Lung (tissue), 12 donors: Measurements from ENCODE around the gene XRCC1. TPM values are rescaled to one million over a fixed set of nuclear protein-coding genes. Genes with fewer than 3 reads are reported as not detected.
"Not testable (repeated sequence)": the region's sequence is repeated elsewhere in the genome, so short reads cannot be mapped to it uniquely, and the experiment has no call there.

Source experiments
- ATAC-seq: fragments of 200-7000 bp; cut with Tn5 transposase; one replicate; pipeline ENCODE4 v1.9.1; 2020; ENCODE audit warnings: moderate number of reproducible peaks; ENCODE audit not compliant: insufficient read depth, low FRiP score
- DNase-seq, 3 donors: peaks; one replicate each; pipeline ENCODE4 v3.0.0-alpha.2; 2013 to 2017
- H3K27ac ChIP-seq, 2 donors: one replicate each; pipeline ENCODE4 v1.5.1; 2013; ENCODE audit warnings: mild to moderate bottlenecking in 2 of 2, moderate library complexity in 2 of 2, control low read depth in 1 of 2, inconsistent platforms in 1 of 2, low read depth in 1 of 2, low read length in 1 of 2
- H3K27me3 ChIP-seq, 3 donors: one replicate each; pipeline ENCODE4 v1.5.1; 2013; ENCODE audit warnings: low read length in 2 of 3; ENCODE audit not compliant: control insufficient read depth in 3 of 3, insufficient read depth in 3 of 3
- H3K36me3 ChIP-seq, 4 donors: one replicate each; pipeline ENCODE4 v1.5.1; 2013; ENCODE audit warnings: low read length in 4 of 4, mild to moderate bottlenecking in 1 of 4, moderate library complexity in 1 of 4; ENCODE audit not compliant: control insufficient read depth in 4 of 4, insufficient read depth in 4 of 4
- H3K4me1 ChIP-seq, 5 donors: one replicate each; pipeline ENCODE4 v1.5.1; 2013; ENCODE audit warnings: low read length in 5 of 5, mild to moderate bottlenecking in 2 of 5, moderate library complexity in 1 of 5; ENCODE audit not compliant: control insufficient read depth in 5 of 5, insufficient read depth in 5 of 5
- H3K4me3 ChIP-seq: one replicate; pipeline ENCODE4 v1.5.1; 2013; ENCODE audit warnings: mild to moderate bottlenecking, control low read depth, moderate library complexity
- H3K9ac ChIP-seq, 2 donors: one replicate each; pipeline ENCODE4 v1.5.1; 2013; ENCODE audit warnings: low read length in 2 of 2, control low read depth in 1 of 2; ENCODE audit not compliant: insufficient read depth in 1 of 2
- H3K9me3 ChIP-seq, 4 donors: one replicate each; pipeline ENCODE4 v1.5.1; 2013; ENCODE audit warnings: low read length in 3 of 4, mild to moderate bottlenecking in 1 of 4, moderate library complexity in 1 of 4; ENCODE audit not compliant: control insufficient read depth in 4 of 4, insufficient read depth in 3 of 4
- WGBS, 2 donors: extraction: QIAGEN DNeasy Blood & Tissue Kit; methylation state at CpG; one replicate each; pipeline ENCODE4 v1.1.7; 2013; 5-methylcytosine and 5-hydroxymethylcytosine counted together
- polyA plus RNA-seq, 2 donors: library from polyadenylated mRNA; stranded (reverse); fragments of 200-250 nt; gene quantifications; one replicate each; pipeline ENCODE4 v1.2.1, GENCODE V29; 2013
- total RNA-seq, 2 donors: library from RNA; depleted of rRNA in 1 of 2; stranded (reverse); fragments of >200 nt in 1 of 2; gene quantifications; one replicate each; pipeline ENCODE4 v1.2.1, GENCODE V29; 2014 to 2021
- TF ChIP-seq, protein P1 (sequence below): IDR thresholded peaks from 2 replicates; pipeline ENCODE4 v1.5.1; 2012; ENCODE audit warnings: mild to moderate bottlenecking; ENCODE audit errors: control extremely low read depth, extremely low read depth
- donor health status: control.
- donor health status: control.
- donor health status: Bipolar disorder and iron deficiency.
- donor health status: healthy.
- donor health status: DM: yes; HTN: yes; CAD: no.

XRCC1 gene
- total and polyA plus RNA-seq, 4 donors, result 15.4 to 32.2 (median 24.5) TPM

DNA sequence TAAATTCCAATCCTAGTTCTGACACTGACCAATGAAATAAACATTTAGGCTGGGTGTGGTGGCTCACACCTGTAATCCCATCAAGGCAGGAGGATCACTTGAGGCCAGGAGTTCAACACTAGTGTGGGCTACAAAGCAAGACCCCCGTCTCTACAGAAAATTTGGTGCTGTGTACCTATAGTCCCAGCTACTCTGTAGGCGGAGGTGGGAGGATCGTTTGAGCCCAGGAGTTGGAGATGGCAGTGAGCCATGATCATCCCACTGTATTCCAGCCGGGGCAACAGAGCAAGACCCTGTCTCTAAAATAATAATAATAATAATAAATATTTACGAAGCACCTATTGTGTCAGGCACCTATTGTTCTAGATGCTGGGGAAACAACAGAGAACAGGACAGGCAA lies 13.9 kb upstream of the XRCC1 start:
- no peak for ATAC-seq
- no peak overlapping the region for H3K27ac ChIP-seq
- TF ChIP-seq, protein P1, sequence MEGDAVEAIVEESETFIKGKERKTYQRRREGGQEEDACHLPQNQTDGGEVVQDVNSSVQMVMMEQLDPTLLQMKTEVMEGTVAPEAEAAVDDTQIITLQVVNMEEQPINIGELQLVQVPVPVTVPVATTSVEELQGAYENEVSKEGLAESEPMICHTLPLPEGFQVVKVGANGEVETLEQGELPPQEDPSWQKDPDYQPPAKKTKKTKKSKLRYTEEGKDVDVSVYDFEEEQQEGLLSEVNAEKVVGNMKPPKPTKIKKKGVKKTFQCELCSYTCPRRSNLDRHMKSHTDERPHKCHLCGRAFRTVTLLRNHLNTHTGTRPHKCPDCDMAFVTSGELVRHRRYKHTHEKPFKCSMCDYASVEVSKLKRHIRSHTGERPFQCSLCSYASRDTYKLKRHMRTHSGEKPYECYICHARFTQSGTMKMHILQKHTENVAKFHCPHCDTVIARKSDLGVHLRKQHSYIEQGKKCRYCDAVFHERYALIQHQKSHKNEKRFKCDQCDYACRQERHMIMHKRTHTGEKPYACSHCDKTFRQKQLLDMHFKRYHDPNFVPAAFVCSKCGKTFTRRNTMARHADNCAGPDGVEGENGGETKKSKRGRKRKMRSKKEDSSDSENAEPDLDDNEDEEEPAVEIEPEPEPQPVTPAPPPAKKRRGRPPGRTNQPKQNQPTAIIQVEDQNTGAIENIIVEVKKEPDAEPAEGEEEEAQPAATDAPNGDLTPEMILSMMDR, result no peak
- no peak overlapping the region for H3K9ac ChIP-seq
- 87 to 92% methylated on average over 5 of the region's 5 CpGs for WGBS, 2 donors
- peaks cover 0 to 30% (median 15%) of the 10 kb centered on the region in 4 donors for H3K36me3 ChIP-seq
- H3K4me3 ChIP-seq, result no peak overlapping the region
- peaks cover 0 to 2% (median 0%) of the 10 kb centered on the region in 4 donors for H3K9me3 ChIP-seq
- DNase-seq, result no peak
- H3K27me3 ChIP-seq, result no peaks in the 10 kb centered on the region
- peaks cover 0 to 7% (median 0%) of the 10 kb centered on the region in 5 donors for H3K4me1 ChIP-seq

DNA sequence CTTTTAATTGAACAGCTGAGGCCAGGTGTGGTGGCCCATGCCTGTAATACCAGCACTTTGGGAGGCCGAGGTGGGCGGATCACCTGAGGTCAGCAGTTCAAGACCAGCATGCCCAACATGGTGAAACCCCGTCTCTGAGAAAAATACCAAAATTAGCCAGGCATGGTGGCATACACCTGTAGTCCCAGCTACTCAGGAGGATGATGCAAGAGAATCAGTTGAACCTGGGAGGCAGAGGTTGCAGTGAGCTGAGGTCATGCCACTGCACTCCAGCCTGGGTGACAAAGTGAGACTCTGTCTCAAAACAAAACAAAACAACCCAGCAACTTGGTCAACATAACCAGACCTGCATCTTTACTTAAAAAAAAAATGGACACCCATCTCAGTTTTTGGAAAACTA lies 11.7 kb upstream of the XRCC1 start:
- 98 to 100% methylated on average over 3 of the region's 3 CpGs for WGBS, 2 donors
- H3K9ac ChIP-seq, H3K27me3 ChIP-seq, H3K4me1 ChIP-seq, H3K9me3 ChIP-seq, DNase-seq, ATAC-seq, H3K4me3 ChIP-seq, H3K27ac ChIP-seq: not testable (repeated sequence)
- peaks cover 0 to 14% (median 5%) of the 10 kb centered on the region in 4 donors for H3K36me3 ChIP-seq

DNA sequence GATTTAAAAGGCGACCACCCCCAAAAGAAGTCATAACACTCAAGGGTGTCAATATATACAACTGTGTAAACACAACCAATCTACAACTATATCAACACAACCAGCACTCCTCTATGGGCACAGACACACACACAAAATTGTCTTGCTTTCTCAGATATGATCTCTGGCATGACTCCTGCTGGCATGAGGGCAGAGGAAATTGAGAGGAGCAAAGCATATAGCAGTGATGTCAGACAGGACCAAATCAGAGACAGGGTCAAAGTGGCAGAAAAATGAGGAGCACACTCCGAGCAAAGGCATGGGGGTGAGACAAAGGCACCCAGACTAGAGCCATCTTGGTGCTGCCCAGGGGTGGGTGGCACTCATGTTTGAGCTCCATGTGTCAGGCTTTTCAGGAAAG lies 11.0 kb upstream of the XRCC1 start:
- WGBS, 2 donors, result 61 to 79% methylated on average over 2 of the region's 2 CpGs
- no peak for DNase-seq
- peaks cover 0 to 10% (median 7%) of the 10 kb centered on the region in 5 donors for H3K4me1 ChIP-seq
- H3K27ac ChIP-seq, result no peak overlapping the region
- H3K36me3 ChIP-seq, result peaks cover 0 to 11% (median 5%) of the 10 kb centered on the region in 4 donors
- H3K27me3 ChIP-seq, result no peaks in the 10 kb centered on the region
- H3K4me3 ChIP-seq, result no peak overlapping the region
- no peak for ATAC-seq
- TF ChIP-seq, protein P1, result no peak
- no peak overlapping the region for H3K9ac ChIP-seq
- H3K9me3 ChIP-seq, result peaks cover 0 to 2% (median 0%) of the 10 kb centered on the region in 4 donors

DNA sequence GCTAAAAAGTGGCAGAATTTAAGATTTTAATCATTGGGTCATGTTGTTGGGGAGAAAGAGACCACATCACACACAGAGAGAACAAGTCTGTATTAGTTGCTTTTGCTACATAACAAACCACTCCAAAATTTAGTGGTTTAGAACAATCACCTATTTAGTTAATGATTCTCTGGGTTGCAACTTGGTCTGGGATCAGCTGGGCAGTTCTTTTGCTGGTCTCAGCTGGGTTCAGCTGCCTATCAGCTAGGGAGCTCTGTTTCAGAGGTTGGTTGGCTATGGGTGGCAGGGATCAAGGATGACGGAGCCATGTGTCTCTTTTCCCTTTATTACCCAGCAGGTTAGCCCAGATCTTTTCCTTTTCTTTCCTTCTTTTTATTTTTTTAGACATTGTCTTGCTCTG lies 9.2 kb upstream of the XRCC1 start:
- TF ChIP-seq, protein P1, result no peak
- no peak for ATAC-seq
- no peak overlapping the region for H3K27ac ChIP-seq
- peaks cover 0 to 6% (median 5%) of the 10 kb centered on the region in 4 donors for H3K36me3 ChIP-seq
- H3K4me1 ChIP-seq, result peaks cover 0 to 22% (median 11%) of the 10 kb centered on the region in 5 donors
- no peak for DNase-seq
- H3K27me3 ChIP-seq, result no peaks in the 10 kb centered on the region
- 97 to 100% methylated on average over 1 of the region's 1 CpG for WGBS, 2 donors
- no peak overlapping the region for H3K9ac ChIP-seq
- peaks cover 0 to 2% (median 0%) of the 10 kb centered on the region in 4 donors for H3K9me3 ChIP-seq
- H3K4me3 ChIP-seq, result no peak overlapping the region
